ENCODE results near the gene TRIM52.
"Not testable (repeated sequence)": the region's sequence is repeated elsewhere in the genome, so short reads cannot be mapped to it uniquely, and the experiment has no call there.

The TRIM52 gene

DNA sequence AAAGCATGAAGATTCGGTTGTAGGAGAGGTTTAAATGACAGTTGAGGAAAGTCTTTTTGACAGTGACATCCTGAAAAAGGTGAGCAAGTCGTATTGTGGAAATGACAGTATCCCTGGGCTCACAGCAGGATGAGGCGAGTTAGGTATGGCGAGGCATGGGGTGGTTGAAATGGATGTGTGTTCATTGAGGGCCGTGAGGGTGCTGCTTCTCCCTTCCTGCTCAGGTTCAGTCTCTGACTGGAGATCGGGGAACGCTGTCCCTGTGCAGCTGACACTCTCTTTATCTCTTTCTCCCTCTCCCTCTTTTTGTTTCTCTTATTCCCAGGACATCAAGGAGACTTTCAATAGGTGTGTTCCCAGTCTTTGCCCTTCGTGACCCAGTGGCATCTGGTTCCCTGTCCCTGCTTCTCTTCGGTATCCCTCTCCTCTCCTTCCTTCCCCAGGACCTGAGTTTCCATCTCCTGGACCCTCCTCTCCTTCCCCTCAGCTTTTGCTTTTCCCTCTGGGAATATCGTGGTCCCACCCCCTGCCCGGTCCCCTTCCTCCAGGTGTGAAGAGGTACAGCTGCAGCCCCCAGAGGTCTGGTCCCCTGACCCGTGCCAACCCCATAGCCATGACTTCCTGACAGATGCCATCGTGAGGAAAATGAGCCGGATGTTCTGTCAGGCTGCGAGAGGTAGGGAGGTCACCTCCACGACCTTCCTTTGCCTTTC lies 27.7 kb downstream of the TRIM52 start:
- no peak for DNase-seq

DNA sequence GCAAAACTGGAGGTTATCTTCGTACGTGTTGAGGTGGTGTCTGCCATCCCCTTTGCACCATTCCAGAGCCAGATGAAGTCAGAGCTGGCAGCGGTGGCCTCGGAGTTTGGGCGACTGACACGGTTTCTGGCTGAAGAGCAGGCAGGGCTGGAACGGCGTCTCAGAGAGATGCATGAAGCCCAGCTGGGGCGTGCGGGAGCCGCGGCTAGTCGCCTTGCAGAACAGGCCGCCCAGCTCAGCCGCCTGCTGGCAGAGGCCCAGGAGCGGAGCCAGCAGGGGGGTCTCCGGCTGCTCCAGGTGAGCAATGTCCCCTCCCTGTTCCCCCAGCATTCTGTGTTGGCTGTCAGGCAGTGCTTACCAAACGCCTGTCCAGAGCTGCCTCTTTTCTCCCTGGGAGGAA lies 28.4 kb downstream of the TRIM52 start:
- DNase-seq: no peak

DNA sequence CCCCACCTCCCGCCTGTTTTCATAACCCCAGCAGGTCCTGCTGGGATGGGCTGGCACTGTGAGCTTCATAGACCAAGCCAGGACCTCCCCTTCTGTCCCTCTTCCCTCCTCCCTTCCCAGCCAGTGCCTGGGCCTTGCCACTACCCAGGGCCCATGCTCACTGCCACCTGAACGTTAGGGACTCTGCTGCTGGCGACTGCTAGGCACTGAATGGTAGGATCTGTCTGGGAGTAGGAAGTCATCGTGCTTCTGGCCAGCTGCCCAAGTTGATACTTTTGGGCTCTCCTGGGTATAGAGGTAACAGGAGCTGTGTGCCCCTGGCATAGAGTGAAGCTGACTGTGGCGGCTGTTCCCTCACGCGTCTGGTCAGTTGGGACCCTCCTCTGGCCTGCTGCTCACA lies 29.5 kb downstream of the TRIM52 start:
- no peak for DNase-seq

DNA sequence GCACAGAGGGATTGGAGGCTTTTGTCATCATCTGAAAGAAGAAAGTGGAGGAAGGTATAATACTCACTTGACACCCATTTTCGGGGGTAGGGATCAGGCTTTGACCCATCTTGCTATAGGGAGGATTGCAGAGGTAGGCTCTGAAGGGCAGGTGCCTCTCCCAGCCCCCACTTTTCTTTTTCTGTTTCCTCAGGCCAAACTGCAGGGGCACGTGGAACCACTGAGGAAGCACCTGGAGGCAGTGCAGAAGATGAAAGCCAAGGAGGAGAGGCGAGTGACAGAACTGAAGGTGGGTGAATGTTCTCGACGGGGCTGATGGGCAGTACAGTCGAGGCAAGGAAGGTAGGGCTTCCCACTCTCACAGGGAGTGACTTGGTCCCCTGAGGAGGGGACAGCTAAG lies 30.4 kb downstream of the TRIM52 start:
- no peak for DNase-seq

DNA sequence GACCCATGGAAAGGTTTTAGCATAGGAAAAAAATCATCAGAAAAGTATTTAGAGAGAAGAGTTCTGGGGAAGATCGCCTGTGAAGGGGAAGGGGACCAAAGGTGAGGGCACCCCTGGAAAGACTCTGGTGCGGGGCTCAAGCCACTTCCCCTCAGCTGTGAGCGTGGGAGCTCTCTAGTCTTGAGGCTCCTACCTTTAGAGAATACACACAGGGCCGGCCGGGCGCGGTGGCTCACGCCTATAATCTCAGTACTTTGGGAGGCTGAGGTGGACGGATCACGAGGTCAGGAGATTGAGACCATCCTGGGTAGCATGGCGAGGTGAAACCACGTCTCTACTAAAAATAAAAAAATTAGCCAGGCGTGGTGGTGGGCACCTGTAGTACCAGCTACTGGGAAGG lies 30.9 kb downstream of the TRIM52 start:
- DNase-seq: no peak

DNA sequence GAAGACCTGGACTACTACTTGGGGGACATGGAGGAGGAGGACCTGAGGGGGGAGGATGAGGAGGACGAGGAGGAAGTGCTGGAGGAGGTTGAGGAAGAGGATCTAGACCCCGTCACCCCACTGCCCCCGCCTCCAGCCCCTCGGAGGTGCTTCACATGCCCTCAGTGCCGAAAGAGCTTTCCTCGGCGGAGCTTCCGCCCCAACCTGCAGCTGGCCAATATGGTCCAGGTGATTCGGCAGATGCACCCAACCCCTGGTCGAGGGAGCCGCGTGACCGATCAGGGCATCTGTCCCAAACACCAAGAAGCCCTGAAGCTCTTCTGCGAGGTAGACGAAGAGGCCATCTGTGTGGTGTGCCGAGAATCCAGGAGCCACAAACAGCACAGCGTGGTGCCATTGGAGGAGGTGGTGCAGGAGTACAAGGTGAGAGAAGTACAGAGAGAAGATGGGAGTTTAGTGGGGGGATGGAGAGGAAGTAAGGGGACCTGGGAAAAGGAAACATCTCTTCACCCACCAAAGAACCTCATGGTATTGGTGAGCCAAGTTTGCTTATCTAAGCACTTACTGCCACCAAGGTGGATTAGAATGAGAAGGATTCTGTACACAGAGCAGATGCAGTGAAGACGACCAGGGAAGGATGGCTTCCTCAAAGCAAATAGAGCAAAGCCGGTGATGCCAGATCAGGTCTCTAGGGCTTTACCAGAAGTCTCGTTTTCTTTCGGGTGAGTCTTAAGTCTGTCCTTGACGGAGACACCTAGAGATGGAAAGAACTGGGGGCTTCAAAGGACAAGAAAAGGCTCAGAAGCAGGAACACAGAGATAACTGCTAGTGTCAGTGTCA lies 36.3 kb downstream of the TRIM52 start:
- DNase-seq: no peak

DNA sequence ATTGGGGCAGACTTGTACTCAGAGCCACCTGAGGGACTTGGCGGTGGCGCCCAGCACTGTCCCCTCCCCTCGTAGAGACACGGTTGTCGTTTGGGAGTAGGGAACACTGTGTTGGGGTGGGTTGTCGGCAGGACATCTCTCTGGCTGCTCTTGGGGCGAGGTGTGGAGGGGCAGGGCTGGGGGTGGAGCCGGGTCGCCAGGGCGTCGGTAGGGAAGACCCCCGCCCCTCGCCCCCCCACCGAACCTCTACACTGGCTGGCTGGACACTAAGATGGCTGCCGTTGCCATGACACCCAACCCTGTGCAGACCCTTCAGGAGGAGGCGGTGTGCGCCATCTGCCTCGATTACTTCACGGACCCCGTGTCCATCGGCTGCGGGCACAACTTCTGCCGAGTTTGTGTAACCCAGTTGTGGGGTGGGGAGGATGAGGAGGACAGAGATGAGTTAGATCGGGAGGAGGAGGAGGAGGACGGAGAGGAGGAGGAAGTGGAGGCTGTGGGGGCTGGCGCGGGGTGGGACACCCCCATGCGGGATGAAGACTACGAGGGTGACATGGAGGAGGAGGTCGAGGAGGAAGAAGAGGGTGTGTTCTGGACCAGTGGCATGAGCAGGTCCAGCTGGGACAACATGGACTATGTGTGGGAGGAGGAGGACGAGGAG lies 37.1 kb downstream of the TRIM52 start:
- peak; percentile 53 for DNase-seq

DNA sequence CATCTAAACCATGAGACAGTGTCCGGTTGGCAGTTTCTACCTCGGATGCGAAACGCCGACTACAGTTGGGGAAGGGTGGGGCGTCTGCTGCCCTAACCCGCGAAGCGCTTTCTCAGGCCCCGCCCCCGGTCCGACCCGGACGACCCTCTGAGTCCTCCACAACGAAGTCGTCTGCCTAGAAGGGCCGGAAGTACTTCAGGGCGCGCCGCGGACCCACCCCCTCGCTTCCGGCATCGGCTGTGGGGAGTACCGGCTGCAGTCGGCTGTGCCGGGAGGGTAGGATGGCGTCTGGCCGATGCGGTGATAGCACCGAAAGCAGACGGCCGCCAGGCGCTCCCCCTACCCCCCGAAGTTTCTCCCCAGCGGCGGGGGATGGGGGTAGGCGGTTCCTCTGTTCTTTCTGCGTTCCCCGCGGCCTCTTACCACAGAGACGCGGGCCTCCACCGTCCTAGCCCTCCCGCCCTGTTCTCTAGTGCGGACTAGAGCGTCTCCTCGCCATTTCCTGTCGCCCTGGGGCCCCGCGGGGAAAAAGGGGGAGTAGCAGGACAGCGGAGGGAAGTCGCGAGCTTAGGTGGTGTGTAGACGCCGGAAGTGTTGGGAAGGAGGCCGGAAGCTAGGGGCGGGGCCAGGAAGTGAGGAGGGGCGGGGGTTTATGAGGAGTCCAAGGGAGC lies 37.8 kb downstream of the TRIM52 start, which contains the start of gene TRIM41:
TSS of gene TRIM41 (plus strand) at position 224 of the 671 bp plus-strand sequence. CDS start 719 bp downstream, outside the sequence.
- peak; percentile 99 for DNase-seq

DNA sequence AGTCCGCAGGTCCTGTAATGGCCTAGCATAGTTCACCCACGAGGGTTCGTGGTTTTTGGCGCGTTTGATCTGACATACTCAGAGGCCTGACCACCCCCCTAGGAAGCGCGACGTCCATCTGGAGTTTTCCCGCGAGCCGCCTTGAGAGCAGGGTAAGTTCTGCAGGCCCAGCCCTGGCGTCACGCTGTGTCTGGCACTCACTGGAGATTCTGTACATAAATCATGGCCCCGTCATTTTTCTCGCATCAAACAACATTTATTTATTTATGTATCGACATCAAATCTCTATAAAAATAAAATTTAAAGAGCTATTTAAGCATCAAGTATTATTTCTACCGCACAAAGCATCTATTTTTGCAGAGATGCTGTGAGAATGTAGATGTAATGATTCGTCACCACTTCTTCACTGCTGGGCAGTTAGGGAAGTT lies 38.3 kb downstream of the TRIM52 start:
- DNase-seq: no peak

DNA sequence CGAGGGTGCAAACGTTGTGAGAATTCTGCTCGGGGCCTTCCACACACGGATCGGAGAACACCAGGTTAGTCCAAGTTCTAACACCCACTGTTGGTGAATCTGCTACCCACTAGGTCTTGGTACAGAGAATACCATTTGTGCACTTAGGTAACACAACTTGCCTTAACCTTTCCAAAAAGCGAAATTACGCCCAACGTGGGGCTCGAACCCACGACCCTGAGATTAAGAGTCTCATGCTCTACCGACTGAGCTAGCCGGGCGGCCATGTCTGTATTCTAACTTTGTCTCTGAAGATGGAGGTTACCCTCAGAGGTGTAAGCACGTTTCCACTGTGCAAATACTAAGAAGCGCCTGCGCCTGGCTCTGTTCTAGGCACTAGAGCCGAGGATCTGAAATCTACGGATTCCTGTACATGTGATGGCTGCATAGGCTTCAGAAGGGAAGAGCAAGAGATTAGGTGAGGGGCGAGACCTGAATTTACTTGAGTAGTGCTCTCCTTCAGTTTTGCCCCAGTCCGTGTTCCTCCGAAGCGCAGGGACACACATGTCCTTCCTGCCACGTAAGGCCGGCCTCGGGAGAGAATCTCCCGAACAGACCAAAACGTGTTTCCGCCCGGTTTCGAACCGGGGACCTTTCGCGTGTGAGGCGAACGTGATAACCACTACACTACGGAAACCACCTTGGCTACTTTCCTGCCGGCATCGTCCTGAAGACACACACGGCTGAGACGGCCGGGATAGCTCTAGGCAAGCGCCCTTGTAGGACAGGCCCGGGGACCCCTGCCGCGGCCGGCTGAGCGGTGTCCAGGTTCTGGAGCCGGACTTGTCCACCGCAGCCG lies 38.9 kb downstream of the TRIM52 start:
- peak; percentile 98 for DNase-seq

DNA sequence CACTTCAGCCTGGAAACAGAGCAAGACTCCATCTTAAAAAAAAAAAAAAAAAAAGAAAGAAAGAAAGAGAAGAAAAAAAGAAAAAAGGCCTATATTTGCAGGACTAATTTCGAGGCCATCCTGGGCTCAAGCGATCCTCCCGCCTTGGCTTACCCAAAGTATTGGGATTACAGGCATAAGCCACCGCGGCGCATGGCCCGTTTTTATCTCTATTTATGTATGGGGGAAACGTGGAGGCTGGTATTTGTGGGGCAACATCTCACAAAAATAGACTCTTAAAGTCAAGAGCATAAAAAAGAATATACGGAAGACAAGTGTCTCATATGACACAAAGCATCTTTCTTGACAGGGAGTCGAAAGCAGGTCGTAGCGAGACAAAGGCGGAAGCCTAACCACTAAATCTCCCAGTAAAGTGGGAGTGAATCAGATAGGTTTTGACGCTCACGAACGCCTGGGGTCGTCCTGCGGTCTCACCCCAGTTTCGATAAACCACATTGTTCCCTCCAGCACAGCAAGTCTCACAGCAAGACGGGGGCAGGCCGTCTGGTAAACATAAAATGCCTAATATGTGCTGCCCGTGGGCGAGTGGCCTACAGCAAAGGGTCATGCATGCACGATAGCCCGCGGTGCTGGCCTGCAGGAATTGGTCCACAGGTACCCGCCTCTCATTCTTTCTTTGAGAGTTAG lies 39.7 kb downstream of the TRIM52 start:
- no peak for DNase-seq

DNA sequence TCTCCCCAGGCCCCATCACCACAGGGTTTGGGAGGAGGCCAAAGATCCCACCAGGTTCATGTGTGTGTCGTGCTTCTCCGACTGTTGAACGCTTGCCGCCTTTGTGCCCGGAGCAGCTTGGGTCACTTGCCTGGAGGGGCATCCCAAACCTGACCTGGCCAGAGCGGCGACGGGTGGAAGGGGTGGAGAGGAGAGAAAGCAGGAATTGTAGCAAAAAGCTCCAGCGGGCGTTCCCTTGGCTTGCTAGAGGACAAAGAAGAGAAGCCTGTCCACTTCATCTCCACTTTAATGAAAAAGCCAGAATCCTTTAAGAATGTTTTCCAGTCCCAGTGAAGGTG lies 40.8 kb downstream of the TRIM52 start:
- DNase-seq: no peak

DNA sequence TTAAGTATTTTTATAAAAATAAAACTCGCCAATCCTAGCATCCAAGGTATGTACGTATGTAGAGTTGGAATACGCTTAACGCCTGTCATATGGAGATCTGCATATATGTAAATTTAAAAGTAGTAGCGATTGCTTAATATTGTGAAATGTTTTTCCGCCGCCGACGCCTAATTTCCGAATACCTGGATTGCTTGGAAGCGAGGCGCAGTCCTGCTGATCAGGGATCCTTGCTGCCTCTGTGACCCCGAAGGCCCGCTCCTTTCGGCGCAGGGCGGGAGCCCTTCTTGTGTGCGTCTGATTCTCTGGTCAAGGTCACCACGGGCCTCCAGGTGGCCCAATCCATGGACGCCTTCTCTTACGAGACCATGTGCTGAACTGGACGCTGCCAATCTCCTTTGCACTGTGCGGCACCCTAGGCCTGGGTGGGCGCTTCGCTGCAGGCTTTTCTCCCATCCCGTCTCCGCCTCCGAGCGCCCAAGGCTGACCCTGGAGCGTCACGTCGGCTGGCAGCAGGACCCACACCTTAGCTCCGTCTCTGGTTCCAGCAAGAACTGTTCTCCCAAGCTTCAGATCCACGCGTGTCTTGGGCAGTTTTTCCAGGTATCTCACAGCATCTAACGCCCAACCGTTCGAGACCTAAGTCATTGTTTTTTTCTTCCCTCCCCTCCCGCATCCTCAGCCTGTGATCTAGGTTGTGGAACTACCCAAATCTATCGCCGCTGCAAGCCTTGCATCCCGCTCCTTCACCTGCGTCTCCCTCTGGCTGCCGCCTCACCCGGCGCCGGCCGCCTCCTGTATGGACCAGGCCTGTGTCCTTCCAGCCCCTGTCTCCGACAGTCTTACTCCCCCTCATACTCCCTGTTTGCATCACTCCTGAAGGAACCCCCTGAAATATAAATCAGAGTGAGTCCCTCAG lies 41.4 kb downstream of the TRIM52 start:
- no peak for DNase-seq

DNA sequence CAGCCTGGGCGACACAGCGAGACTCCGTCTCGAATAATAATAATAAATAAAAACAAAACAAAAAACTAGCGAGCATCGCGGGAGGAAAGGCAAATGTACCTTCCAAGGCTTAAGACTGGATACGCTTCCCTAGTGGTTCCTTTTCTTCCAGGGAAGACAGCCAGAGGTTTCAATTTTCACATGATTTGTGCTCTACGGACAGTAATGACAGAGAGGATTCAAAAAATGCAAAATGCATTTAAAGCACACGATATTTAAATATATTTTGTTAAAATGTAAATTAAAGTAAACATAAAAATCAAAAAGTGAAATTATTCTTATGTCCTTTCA lies 42.2 kb downstream of the TRIM52 start:
- no peak for DNase-seq

DNA sequence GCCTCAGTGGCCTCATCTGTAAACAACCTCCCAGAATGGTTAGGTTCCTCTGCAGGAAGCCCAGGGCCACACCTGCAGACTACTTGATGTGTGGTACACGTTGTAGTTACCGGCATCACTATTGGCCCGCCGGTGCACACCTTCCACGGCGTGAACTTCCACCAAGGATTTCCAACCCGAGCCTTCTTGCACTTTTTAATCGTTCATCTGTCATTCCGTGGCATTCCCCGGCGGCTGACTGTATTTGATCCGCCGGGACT lies 43.2 kb downstream of the TRIM52 start:
- no peak for DNase-seq

DNA sequence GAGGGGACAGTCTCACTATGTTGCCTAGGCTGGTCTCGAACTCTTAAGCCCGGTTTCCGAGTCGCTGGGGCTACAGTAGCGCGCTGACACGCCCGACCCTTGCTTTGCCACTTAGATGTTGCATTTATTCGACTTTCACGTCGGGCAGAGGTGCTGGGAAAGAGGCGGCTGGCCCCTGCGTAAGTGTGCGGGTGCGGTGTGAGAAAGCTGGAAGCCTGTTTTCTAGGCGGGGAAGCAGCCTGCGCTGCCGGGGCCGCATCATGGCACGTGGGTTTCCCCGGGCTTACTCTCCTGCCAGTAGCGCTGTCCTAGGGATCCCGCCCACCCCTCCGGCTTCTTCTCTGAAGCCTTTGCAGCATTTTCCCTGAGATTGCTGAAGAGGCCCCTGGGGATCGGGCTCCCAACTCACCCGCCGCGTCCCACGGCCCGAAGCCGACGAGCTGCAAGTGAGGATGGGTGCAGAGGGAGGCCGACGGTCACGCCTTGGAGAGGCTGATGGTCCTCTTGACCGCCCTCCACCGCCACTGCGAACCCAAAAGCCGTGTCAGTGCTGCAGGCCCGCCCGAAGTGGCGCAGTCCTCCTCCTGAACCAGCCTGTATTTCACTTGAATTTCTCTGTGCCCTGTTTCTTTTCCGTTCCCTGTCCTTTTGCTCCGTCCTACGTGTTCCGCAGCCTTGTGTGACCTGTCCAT lies 43.7 kb downstream of the TRIM52 start:
- DNase-seq: peak; percentile 59

DNA sequence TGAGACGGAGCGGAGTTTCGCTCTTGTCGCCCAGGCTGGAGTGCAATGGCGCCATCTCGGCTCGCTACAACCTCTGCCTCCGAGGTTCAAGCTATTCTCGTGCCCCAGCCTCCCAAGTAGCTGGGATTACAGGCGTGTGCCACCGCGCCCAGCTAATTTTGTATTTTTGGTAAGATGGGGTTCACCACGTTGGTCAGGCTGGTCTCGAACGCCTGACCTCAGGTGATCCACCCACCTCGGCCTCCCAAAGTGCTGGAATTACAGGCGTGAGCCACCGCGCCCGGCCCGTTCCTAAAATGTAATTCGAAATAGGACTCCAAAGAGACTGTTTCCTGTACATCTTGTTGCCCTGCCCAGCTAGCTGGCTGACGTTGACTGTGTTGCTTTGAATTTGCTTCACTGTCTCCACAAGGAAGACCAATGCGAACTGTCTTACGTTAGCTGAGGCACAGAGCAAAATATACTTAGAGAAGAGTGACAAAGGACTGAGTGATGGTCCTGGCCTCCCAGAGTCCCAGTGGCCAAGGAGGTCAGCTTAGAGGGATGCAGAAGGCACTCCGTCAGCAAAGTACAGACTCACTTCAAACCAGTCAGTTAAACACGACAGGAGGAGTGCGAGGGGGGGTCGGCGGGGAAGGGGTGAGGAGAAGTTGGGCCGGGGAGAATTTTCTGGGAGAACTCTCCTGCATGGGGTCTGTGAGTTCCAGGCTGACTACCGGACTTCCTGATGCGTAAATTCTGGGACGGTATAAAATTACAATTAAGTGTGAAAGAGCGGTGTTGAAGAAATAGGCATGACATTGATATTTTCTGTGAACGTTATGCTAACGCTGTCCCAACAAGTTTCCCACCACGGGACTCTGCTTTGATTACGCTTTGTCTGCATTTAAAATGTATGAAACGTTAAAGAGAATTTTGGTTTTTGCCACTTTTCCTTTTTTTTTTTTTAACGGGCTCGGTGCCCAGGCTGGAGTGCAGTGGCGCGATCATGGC lies 44.6 kb downstream of the TRIM52 start:
- DNase-seq: no peak

DNA sequence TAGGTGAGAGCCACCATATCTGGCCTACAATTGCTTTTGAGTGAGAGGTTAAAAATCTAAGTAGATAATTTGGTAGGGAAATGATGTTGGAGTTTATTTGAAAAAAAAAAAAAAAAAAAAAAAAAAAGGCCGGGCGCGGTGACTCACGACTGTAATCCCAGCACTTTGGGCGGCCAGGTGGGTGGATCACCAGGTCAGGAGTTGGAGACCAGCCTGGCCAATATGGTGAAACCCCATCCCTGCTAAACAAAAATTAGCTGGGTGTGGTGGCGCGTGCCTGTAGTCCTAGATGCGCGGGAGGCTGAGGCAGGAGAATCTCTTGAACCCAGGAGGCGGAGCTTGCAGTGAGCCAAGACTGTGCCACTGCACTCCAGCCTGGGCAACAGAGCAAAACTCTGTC lies 46.7 kb downstream of the TRIM52 start:
- DNase-seq: not testable (repeated sequence)

DNA sequence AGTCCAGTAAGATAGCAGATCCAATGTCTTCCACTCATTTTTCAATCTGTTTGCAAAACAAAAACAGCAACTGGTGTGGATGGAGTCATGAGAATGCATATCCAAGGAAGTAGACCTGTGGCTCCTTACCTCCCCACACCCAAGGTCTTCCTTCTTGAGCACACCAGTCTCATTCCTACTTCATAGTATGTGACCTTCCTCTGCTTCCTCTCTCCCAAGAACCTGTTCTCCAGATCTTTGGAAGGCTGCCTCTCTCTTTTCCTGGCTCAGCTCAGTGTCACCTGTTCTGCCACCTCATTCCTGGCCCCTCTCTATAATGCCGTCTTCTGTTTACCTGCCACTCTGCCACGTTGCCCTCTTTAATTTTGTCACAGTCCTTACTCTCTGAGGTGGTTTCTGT lies 48.0 kb downstream of the TRIM52 start:
- DNase-seq: no peak
